ENCODE data around the gene USP48. TPM values are rescaled to one million over a fixed set of nuclear protein-coding genes. Genes with fewer than 3 reads are reported as not detected.

The USP48 gene
- total RNA-seq, 3 donors from 2014 or later: 39.1 to 70.6 (median 52.2) TPM

DNA sequence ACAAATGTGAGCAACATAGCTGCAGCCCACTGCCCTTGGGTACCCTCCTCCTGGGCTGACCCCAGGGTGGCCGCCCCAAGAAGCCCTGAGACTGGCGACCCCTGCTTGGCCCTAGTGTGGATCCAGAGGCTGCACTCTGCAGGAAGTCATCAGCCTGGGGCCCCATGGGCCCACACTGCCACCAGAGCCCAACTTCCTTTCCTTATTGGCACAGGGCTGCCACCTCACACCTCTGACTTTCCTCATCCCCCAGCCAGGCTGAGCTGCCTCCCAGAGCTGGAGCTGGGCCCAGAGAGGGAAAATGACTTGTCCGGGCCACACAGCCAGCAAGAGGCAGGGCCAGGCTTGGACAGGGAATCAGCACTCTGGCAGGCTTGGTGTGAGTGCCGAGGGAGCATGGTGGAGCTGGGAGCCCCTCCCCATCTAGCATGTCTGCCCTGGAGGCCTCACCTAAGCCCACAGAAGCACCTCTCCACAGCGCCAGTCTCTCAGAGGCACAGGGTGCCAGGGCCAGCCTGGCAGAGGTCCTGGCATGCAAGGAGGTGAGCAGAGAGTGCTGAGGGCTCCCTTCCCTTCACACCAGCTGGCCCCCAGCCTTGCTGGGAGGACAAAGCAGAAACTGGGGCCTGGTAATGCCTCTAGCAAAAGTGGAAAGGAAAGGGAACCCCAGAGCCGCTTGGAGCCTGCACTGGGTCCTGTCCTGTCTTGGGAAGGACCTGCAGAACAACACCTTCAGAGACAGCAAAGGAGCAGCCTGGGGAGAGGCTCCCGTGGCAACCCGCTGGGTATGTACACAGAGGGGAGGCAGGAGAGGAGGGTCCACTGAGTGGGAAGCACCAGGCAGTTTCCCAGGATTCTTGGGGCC lies 117.0 kb downstream of the USP48 start:
- Histone ChIP-seq H3K4me3 (no peak overlapping the region), H3K4me1 (ENCODE audit: low read depth) (peaks cover 12% of the 10 kb centered on the region), H3K9me3 (no peaks in the 10 kb centered on the region), H3K36me3 (ENCODE audit: low read depth) (no peaks in the 10 kb centered on the region)
- TF ChIP-seq, protein P1, sequence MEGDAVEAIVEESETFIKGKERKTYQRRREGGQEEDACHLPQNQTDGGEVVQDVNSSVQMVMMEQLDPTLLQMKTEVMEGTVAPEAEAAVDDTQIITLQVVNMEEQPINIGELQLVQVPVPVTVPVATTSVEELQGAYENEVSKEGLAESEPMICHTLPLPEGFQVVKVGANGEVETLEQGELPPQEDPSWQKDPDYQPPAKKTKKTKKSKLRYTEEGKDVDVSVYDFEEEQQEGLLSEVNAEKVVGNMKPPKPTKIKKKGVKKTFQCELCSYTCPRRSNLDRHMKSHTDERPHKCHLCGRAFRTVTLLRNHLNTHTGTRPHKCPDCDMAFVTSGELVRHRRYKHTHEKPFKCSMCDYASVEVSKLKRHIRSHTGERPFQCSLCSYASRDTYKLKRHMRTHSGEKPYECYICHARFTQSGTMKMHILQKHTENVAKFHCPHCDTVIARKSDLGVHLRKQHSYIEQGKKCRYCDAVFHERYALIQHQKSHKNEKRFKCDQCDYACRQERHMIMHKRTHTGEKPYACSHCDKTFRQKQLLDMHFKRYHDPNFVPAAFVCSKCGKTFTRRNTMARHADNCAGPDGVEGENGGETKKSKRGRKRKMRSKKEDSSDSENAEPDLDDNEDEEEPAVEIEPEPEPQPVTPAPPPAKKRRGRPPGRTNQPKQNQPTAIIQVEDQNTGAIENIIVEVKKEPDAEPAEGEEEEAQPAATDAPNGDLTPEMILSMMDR (IDR thresholded peaks at IDR 0.05): no peak
- intact Hi-C loops (cut with DNase I, micrococcal nuclease): no loop called here
- DNase-seq (peak in 1 of 3 donors; percentile 12), ATAC-seq (no peak)

DNA sequence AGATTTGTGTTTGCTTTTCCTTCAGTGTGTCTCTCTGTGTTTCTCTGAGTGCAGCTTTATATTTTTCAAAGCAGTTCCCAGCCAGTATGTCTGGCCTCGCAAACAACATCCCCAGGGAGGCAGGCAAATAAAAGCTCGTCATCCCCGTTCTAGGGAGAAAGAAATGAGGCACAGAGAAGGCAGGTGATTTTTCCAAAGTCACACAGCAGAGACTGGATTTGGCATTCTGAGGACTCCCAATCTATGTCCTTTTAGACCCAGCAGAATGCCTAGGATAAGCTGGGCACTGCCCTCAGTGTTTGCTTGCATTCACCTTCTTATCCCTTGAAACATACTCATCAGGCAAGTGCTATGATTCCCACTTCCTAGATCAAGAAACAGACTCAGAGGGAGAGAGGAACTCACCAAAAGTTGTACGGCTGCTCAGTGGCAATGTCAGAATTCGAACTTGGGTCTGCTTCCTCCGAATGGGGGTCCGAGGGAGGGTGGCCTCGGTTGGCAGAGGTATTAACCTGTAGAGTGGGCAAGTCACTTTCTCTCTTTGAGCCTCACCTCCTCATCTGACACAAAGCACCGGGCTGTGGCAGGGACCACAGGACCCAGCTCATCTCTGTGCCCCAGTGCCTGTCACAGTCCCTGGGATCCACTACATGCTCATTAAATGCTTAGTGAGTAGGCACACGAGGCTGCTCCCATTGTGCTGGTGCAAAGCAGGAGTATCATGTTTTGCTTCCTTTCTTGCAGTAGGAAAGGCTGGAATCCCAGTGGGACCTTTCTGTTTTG lies 118.0 kb downstream of the USP48 start:
- ATAC-seq: no peak
- intact Hi-C loops (cut with DNase I, micrococcal nuclease): no loop called here

GRCh38 chr1:21663951-21664805 lies 118.8 kb downstream of the USP48 start:
- H3K9me3 ChIP-seq: no peaks in the 10 kb centered on the region
- TF ChIP-seq, protein P1 (IDR thresholded peaks at IDR 0.05): no peak
- ATAC-seq: no peak
- no peaks in the 10 kb centered on the region for H3K36me3 ChIP-seq (ENCODE audit: low read depth)
- no peak overlapping the region for H3K4me3 ChIP-seq
- intact Hi-C loops (cut with DNase I, micrococcal nuclease): no loop called here
- peaks cover 12% of the 10 kb centered on the region for H3K4me1 ChIP-seq (ENCODE audit: low read depth)
- DNase-seq: peak in 1 of 3 donors; percentile 11

More for the DNA sequence above, 118.0 kb downstream of the USP48 start:
- no peaks in the 10 kb centered on the region for H3K36me3 ChIP-seq (ENCODE audit: low read depth)
- TF ChIP-seq, protein P1 (IDR thresholded peaks at IDR 0.05): no peak
- peaks cover 12% of the 10 kb centered on the region for H3K4me1 ChIP-seq (ENCODE audit: low read depth)
- no peak for DNase-seq
- H3K9me3 ChIP-seq: no peaks in the 10 kb centered on the region
- no peak overlapping the region for H3K4me3 ChIP-seq

GRCh38 chr1:21663248-21663950 lies 119.5 kb downstream of the USP48 start:
- no peak for ATAC-seq
- intact Hi-C loops (cut with DNase I, micrococcal nuclease): no loop called here
- H3K4me1 ChIP-seq (ENCODE audit: low read depth): peaks cover 6% of the 10 kb centered on the region
- no peaks in the 10 kb centered on the region for H3K9me3 ChIP-seq
- TF ChIP-seq, protein P1 (IDR thresholded peaks at IDR 0.05): no peak
- H3K36me3 ChIP-seq (ENCODE audit: low read depth): no peaks in the 10 kb centered on the region
- peak in 1 of 3 donors; percentile 9 for DNase-seq
- no peak overlapping the region for H3K4me3 ChIP-seq
